Activated CD8-positive, alpha-beta T cell treated with anti-CD3 and anti-CD28 coated beads for 36 hours (primary cell): ENCODE measurements around the gene ZSWIM1. TPM values are rescaled to one million over a fixed set of nuclear protein-coding genes. Genes with fewer than 3 reads are reported as not detected.

Experiments
- ATAC-seq: fragments of 200-7000 bp; cut with Tn5 transposase; one replicate; pipeline ENCODE4 v1.10.0; 2021; ENCODE audit warnings: mild to moderate bottlenecking, moderate library complexity
- CTCF ChIA-PET: fragments of 350-600 bp; sonication (Branson Sonifier 250); formaldehyde crosslinking; loops from one replicate; lab custom pipeline; 2021; ENCODE audit warnings: antibody characterized with exemption; lab: Charles Lee
- POLR2A ChIA-PET: fragments of 350-600 bp; sonication (Branson Sonifier 250); formaldehyde crosslinking; loops from one replicate; lab custom pipeline; 2021; ENCODE audit warnings: antibody characterized with exemption; lab: Charles Lee
- DNase-seq: peaks from one replicate; pipeline ENCODE4 v3.0.0-alpha.2; 2020
- H3K27ac Mint-ChIP-seq: one replicate; pipeline ENCODE4 v1.8.0; 2021; ENCODE audit warnings: mild to moderate bottlenecking, mixed read lengths
- H3K27me3 Mint-ChIP-seq: one replicate; pipeline ENCODE4 v1.8.0; 2021; ENCODE audit warnings: mixed read lengths
- H3K36me3 Mint-ChIP-seq: one replicate; pipeline ENCODE4 v1.8.0; 2021; ENCODE audit warnings: low read depth, mixed read lengths
- H3K4me1 Mint-ChIP-seq: one replicate; pipeline ENCODE4 v1.8.0; 2021; ENCODE audit warnings: low read depth, mixed read lengths
- H3K4me3 Mint-ChIP-seq: one replicate; pipeline ENCODE4 v1.8.0; 2021; ENCODE audit warnings: mild to moderate bottlenecking, moderate library complexity, mixed read lengths
- H3K9me3 Mint-ChIP-seq: one replicate; pipeline ENCODE4 v1.8.0; 2021; ENCODE audit warnings: mixed read lengths
- CTCF ChIP-seq: fragments of 200-600 bp; IDR thresholded peaks from one replicate; pipeline ENCODE4 v1.8.0; 2022; ENCODE audit warnings: antibody characterized with exemption, mild to moderate bottlenecking
- intact Hi-C: fragments of 100-400 bp; cut with micrococcal nuclease; formaldehyde crosslinking; loops from one replicate; pipeline ENCODE4 v1.10.0; 2022
- total RNA-seq, 2 experiments: library from RNA; stranded (reverse); gene quantifications; one replicate each; pipeline ENCODE4 v1.2.3, GENCODE V29; 2021

ZSWIM1 gene
- total RNA-seq, 2 experiments from 2014 or later, result 8.2 to 9.1 TPM

- H3K36me3 Mint-ChIP-seq, result no peaks in the 10 kb centered on the region
- H3K4me3 Mint-ChIP-seq, result no peak overlapping the region
- no peak for ATAC-seq
- ChIA-PET CTCF (interaction anchor here (0.8 to 1.6 kb wide), 5 partner anchors 12 to 105 kb away, joined by 3 to 11 read pairs (median 3); no protein-coding TSS in a partner anchor), POLR2A (interaction anchor here (0.8 to 2.6 kb wide), 6 partner anchors 8 to 47 kb away, joined by 3 to 11 read pairs (median 4); partner anchors contain the start of genes CTSA, NEURL2 and ZSWIM1)
- intact Hi-C loops, result no loop called here
- H3K4me1 Mint-ChIP-seq, result no peaks in the 10 kb centered on the region
- no peak for DNase-seq
- no peak for TF ChIP-seq CTCF
- H3K27me3 Mint-ChIP-seq, result no peaks in the 10 kb centered on the region
- H3K27ac Mint-ChIP-seq, result no peak overlapping the region
- no peaks in the 10 kb centered on the region for H3K9me3 Mint-ChIP-seq
These were observed 23.8 kb downstream of the ZSWIM1 start for GRCh38 chr20:45904583-45905504.

- no peak for TF ChIP-seq CTCF
- DNase-seq, result no peak
- intact Hi-C loops, result no loop called here
- Mint-ChIP-seq H3K4me3 (no peak overlapping the region), H3K9me3 (no peaks in the 10 kb centered on the region), H3K27ac (no peak overlapping the region), H3K27me3 (no peaks in the 10 kb centered on the region), H3K4me1 (peaks cover 2% of the 10 kb centered on the region), H3K36me3 (no peaks in the 10 kb centered on the region)
- ATAC-seq, result no peak
- ChIA-PET POLR2A (interaction anchor here (0.8 to 2.6 kb wide), 6 partner anchors 9 to 46 kb away, joined by 3 to 11 read pairs (median 4); partner anchors contain the start of genes CTSA, NEURL2 and ZSWIM1), CTCF (interaction anchor here (0.6 to 1.6 kb wide), 5 partner anchors 20 to 106 kb away, joined by 3 to 11 read pairs (median 3); partner anchors contain the start of gene PCIF1)
These were observed 24.6 kb downstream of the ZSWIM1 start for GRCh38 chr20:45905505-45906079.

GRCh38 chr20:45907219-45907948, 26.4 kb downstream of the ZSWIM1 start:
- no peak overlapping the region for H3K4me3 Mint-ChIP-seq
- intact Hi-C loops, result no loop called here
- DNase-seq, result no peak

GRCh38 chr20:45908084-45908483, 27.1 kb downstream of the ZSWIM1 start:
- no peak overlapping the region for H3K27ac Mint-ChIP-seq
- ChIA-PET POLR2A (interaction anchor here (0.7 to 4.4 kb wide), 3 partner anchors 18 to 559 kb away, joined by 4 to 35 read pairs (median 15); partner anchors contain the start of genes CTSA, NEURL2 and PCIF1), CTCF (interaction anchor here (0.9 to 1.0 kb wide), 2 partner anchors 62 to 108 kb away, joined by 3 to 4 read pairs; no protein-coding TSS in a partner anchor)
- H3K4me3 Mint-ChIP-seq, result no peak overlapping the region
- intact Hi-C loops, result no loop called here
- DNase-seq, result no peak
- H3K4me1 Mint-ChIP-seq, result peaks cover 16% of the 10 kb centered on the region
- H3K9me3 Mint-ChIP-seq, result no peaks in the 10 kb centered on the region
- H3K27me3 Mint-ChIP-seq, result peaks cover 3% of the 10 kb centered on the region
- TF ChIP-seq CTCF, result no peak
- H3K36me3 Mint-ChIP-seq, result no peaks in the 10 kb centered on the region
- no peak for ATAC-seq

More at GRCh38 chr20:45907219-45907948, 26.4 kb downstream of the ZSWIM1 start:
- H3K9me3 Mint-ChIP-seq, result no peaks in the 10 kb centered on the region
- H3K27ac Mint-ChIP-seq, result no peak overlapping the region
- ChIA-PET CTCF (interaction anchor here (0.9 to 1.0 kb wide), 2 partner anchors 62 to 108 kb away, joined by 3 to 4 read pairs; no protein-coding TSS in a partner anchor), POLR2A (no interaction called here)
- TF ChIP-seq CTCF, result no peak
- peaks cover 2% of the 10 kb centered on the region for H3K27me3 Mint-ChIP-seq
- peaks cover 14% of the 10 kb centered on the region for H3K4me1 Mint-ChIP-seq
- H3K36me3 Mint-ChIP-seq, result no peaks in the 10 kb centered on the region
- ATAC-seq, result no peak
